Activated CD4-positive, alpha-beta T cell treated with anti-CD3 and anti-CD28 coated beads, Interleukin-10, Interleukin-2, amounts not matched to agents 100 ng/mL and 50 ng/mL, durations not matched to agents 16 hours and 8 hours (primary cell): Measurements from ENCODE around the gene ADAMTS13.

Experiments used
- DNase-seq: peaks from one replicate; pipeline ENCODE4 v3.0.0-alpha.2; 2020

Gene ADAMTS13

GRCh38 chr9:133457233-133457632 lies 35.1 kb downstream of the ADAMTS13 start:
- no peak for DNase-seq

- no peak for DNase-seq
Measured at GRCh38 chr9:133457748-133458147, 35.6 kb downstream of the ADAMTS13 start.

GRCh38 chr9:133458643-133459312 lies 36.6 kb downstream of the ADAMTS13 start:
- DNase-seq, result no peak

- peak; percentile 89 for DNase-seq
Measured at GRCh38 chr9:133459476-133460404, 37.6 kb downstream of the ADAMTS13 start, which contains the start of gene CACFD1. CACFD1 (plus strand) TSS chr9:133459978; CDS start chr9:133460067, 89 bp downstream.

- no peak for DNase-seq
Measured at GRCh38 chr9:133460405-133461175, 38.4 kb downstream of the ADAMTS13 start.

- no peak for DNase-seq
Measured at GRCh38 chr9:133461975-133462374, 39.8 kb downstream of the ADAMTS13 start.

GRCh38 chr9:133463234-133463863 lies 41.2 kb downstream of the ADAMTS13 start:
- DNase-seq, result no peak

GRCh38 chr9:133463864-133464615 lies 41.9 kb downstream of the ADAMTS13 start:
- no peak for DNase-seq

GRCh38 chr9:133464638-133465037 lies 42.5 kb downstream of the ADAMTS13 start:
- DNase-seq, result no peak

GRCh38 chr9:133465984-133466383 lies 43.8 kb downstream of the ADAMTS13 start:
- no peak for DNase-seq

- no peak for DNase-seq
Measured at GRCh38 chr9:133467101-133467500, 44.9 kb downstream of the ADAMTS13 start.

- DNase-seq, result no peak
Measured at GRCh38 chr9:133468374-133468773, 46.2 kb downstream of the ADAMTS13 start.

GRCh38 chr9:133468777-133469421 lies 46.7 kb downstream of the ADAMTS13 start:
- no peak for DNase-seq

GRCh38 chr9:133470427-133470924 lies 48.3 kb downstream of the ADAMTS13 start:
- DNase-seq, result no peak

- no peak for DNase-seq
Measured at GRCh38 chr9:133470988-133471387, 48.8 kb downstream of the ADAMTS13 start.

GRCh38 chr9:133471551-133472276 lies 49.5 kb downstream of the ADAMTS13 start:
- DNase-seq, result no peak

GRCh38 chr9:133472277-133472645 lies 50.1 kb downstream of the ADAMTS13 start:
- no peak for DNase-seq

- DNase-seq, result no peak
Measured at GRCh38 chr9:133472753-133473378, 50.7 kb downstream of the ADAMTS13 start.

- DNase-seq, result no peak
Measured at GRCh38 chr9:133473743-133474142, 51.6 kb downstream of the ADAMTS13 start.

GRCh38 chr9:133474215-133474614 lies 52.0 kb downstream of the ADAMTS13 start:
- no peak for DNase-seq
